ENCODE data around the gene LAMB3. TPM values are rescaled to one million over a fixed set of nuclear protein-coding genes. Genes with fewer than 3 reads are reported as not detected.

LAMB3 gene
- total RNA-seq, 1 experiment from 2014 or later: 70.2 TPM

GRCh38 chr1:209627027-209627731, 25.0 kb downstream of the LAMB3 start:
- H3K9ac ChIP-seq (ENCODE audit: low read length): no peak overlapping the region
- no peaks in the 10 kb centered on the region for H3K27me3 ChIP-seq (ENCODE audit: insufficient read depth, low read length)
- H3K4me2 ChIP-seq (ENCODE audit: low read length): no peak overlapping the region
- RAD21 ChIA-PET (ENCODE audit: low non-redundant PET in 1 of 2, low total read pairs in 2 of 2, uncharacterized antibody in 2 of 2, unreplicated experiment in 2 of 2): interaction anchor here in 1 of 2 experiments (1.2 kb wide), 1 partner anchor 58 kb away, joined by 3 read pairs; no protein-coding TSS in a partner anchor
- ATAC-seq (peak; percentile 9; the same call in 1 of the 2 replicates), DNase-seq (ENCODE audit: low read depth, low spot score) (no peak)
- CTCF ChIA-PET: interaction anchor here (0.6 to 1.9 kb wide), 5 partner anchors 8 to 61 kb away, joined by 3 to 13 read pairs (median 5); no protein-coding TSS in a partner anchor
- H3K9me2 ChIP-seq (ENCODE audit: insufficient read depth): no peaks in the 10 kb centered on the region
- no peaks in the 10 kb centered on the region for H3K79me2 ChIP-seq (ENCODE audit: insufficient read depth, low read length)
- intact Hi-C loops (cut with micrococcal nuclease): loop anchor here (1.0 to 2.0 kb wide), 4 partner anchors 25 to 66 kb away; no protein-coding TSS in a partner anchor
- TF ChIP-seq SIN3A (IDR thresholded peaks at IDR 0.05; ENCODE audit: low read depth) (no peak), TCF7L2 (IDR thresholded peaks at IDR 0.05; ENCODE audit: borderline replicate concordance, extremely low read depth, insufficient read depth, insufficient read length) (no peak), ZFX (IDR thresholded peaks at IDR 0.05) (no peak), ZBTB33 (IDR thresholded peaks at IDR 0.05; ENCODE audit: extremely low read depth, insufficient replicate concordance, low read length) (no peak), JUND (IDR thresholded peaks at IDR 0.05) (no peak)
- BruUV-seq (replicated peaks): no TSS peak
- H4K20me1 ChIP-seq (ENCODE audit: insufficient read depth): no peaks in the 10 kb centered on the region
- no peak overlapping the region for H2AFZ ChIP-seq (ENCODE audit: low read depth, low read length, poor library complexity, severe bottlenecking)
- H3K36me3 ChIP-seq (ENCODE audit: control insufficient read depth in 1 of 2, insufficient read depth in 2 of 2, low read length in 2 of 2): 0 out of 4 replicates have a peak, but pooled peaks cover 3 to 4% of the 10 kb centered on the region in 2 experiments
- H3K9me3 ChIP-seq (ENCODE audit: control insufficient read depth in 1 of 2, insufficient read depth in 1 of 2, low read depth in 1 of 2, low read length in 2 of 2): no peaks in the 10 kb centered on the region
- POLR2A ChIA-PET: no interaction called here
- no peak overlapping the region for H3K4me3 ChIP-seq (replicated peaks in 1 of 2; ENCODE audit: low read depth in 1 of 2, low read length in 2 of 2)
- peaks cover 0 to 7% of the 10 kb centered on the region in 2 experiments; a peak in 2 of 4 replicates for H3K4me1 ChIP-seq (ENCODE audit: control insufficient read depth in 1 of 2, insufficient read depth in 2 of 2, low read length in 2 of 2)
- no peak overlapping the region for H3K27ac ChIP-seq (ENCODE audit: low read depth, low read length)
